Occipital lobe (tissue), 2 donors: ENCODE results near the gene MEF2A. TPM values are rescaled to one million over a fixed set of nuclear protein-coding genes. Genes with fewer than 3 reads are reported as not detected.
"Not testable (repeated sequence)": the region's sequence is repeated elsewhere in the genome, so short reads cannot be mapped to it uniquely, and the experiment has no call there.

Experiments
- DNase-seq: peaks from one replicate; lab custom pipeline; 2025; lab: John Stamatoyannopoulos, UW
- total RNA-seq: library from RNA; depleted of rRNA; stranded (reverse); fragments of >200 nt; gene quantifications from one replicate; pipeline ENCODE4 v1.2.3, GENCODE V29; 2014

MEF2A gene
- total RNA-seq, 1 donor from 2014 or later = 46.5 TPM

DNA sequence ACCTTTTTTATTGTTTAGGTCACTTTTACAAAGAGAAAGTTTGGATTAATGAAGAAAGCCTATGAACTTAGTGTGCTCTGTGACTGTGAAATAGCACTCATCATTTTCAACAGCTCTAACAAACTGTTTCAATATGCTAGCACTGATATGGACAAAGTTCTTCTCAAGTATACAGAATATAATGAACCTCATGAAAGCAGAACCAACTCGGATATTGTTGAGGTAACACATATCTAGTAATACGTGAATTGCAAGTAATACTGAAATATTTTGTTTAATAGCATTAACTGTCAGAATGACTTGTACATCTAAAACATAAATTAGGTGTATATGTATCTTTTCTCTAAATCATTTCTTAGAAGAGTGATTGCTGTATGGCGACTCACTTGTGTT, 79.8 kb downstream of the MEF2A start:
- no peak for DNase-seq

DNA sequence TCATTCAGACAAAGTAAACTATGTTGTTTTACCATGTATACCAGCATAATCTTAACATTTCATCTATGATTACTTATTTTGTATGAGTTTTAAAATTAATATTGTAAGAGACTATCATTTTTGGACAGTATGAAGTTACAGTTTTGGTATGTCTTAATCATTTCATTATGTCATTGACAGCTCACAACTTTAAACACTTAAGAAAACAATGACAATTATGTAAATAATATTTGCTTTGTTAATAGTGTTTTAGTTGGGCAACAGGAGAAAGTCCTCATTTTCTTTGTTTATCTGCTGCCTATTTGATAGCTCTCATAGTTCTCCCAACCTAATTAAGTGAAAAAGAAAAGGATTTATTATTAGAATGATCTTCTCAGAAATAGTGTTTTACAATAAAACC, 80.2 kb downstream of the MEF2A start:
- no peak for DNase-seq

DNA sequence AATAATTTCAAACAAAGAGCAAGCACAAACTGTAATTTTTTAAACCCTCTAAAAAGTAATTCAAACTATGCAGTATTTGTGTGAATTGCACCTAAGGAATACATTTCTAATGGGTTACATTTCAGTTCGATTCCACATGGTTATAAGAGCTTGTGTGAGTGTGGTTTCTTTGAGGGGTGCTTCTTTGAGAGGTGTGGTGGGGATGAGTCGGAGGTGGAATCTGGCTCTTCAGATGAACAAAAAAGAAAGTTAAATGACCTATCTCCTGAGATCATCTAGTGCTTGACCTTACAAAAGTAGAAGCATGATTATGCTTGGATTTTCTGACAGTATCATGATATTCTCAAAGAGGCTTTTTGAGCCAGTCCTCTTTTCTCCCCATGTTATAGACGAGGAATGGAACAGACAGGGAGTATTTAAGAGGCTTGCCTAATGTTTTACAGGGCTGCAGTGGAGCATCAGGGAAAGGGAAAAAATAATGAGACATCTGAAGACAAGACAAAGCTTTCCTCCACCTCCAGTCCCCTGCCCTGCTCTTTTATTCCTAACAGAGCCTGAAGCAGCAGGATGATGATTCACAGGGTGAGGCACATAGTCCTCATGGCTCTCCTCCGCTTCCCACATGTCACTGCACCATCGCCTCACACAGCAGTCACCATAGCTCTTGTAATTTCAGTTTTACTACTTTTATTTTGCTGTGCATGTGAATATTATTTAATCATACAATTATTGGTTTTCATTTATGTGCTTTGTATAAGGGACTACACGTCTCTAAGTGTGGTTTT, 85.4 kb downstream of the MEF2A start:
- peak; percentile 3 for DNase-seq

GRCh38 chr15:99656205-99656604, 90.4 kb downstream of the MEF2A start:
- no peak for DNase-seq

DNA sequence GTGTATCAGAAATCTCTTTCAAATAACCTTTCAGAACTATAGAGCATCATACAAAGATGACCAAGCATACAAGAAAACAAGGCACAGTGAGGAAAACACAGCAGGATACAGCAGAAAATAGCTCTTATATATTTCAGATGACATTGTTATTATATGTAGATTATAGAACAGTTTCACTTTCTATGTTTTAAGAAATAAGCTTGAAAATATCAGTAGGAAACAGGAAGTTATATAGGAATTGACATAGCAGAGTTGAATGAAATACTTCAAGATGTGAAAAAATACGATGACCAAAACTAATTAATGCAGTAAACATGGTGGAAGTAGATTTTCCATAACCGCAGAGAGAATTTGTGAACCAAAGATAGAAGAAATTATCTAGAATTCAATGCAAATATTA, 92.2 kb downstream of the MEF2A start:
- DNase-seq = no peak

DNA sequence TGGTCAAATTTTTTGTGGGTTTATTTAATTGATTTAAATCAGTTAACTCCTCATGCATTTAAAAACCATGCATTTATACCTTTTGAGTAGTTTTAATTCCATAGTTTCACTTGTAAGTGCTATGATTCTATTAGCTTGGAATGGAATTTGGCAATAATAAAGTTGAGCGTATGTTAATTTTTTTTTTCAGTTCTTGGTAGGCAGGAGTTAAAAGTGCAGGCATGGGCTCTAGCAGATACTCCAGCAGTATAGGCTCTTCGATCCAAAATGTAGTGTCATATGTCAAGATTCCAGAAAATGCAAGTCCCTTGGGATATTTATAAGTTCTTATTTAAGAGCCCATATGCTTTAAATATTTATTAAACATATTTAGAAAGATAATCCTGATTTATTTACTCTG, 97.1 kb downstream of the MEF2A start:
- no peak for DNase-seq

DNA sequence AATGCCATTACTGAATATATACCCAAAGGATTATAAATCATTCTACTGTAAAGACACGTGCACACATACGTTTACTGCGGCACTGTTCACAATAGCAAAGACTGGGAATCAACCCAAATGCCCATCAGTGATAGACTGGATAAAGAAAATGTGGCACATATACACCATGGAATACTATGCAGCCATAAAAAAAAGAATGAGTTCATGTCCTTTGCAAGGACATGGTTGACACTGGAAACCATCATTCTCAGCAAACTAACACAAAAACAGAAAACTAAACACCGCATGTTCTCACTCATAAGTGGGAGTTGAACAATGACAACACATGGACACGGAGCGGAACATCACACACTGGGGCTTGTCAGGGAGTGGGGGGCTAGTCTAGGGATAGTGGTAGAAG, 100.3 kb downstream of the MEF2A start:
- DNase-seq = not testable (repeated sequence)

DNA sequence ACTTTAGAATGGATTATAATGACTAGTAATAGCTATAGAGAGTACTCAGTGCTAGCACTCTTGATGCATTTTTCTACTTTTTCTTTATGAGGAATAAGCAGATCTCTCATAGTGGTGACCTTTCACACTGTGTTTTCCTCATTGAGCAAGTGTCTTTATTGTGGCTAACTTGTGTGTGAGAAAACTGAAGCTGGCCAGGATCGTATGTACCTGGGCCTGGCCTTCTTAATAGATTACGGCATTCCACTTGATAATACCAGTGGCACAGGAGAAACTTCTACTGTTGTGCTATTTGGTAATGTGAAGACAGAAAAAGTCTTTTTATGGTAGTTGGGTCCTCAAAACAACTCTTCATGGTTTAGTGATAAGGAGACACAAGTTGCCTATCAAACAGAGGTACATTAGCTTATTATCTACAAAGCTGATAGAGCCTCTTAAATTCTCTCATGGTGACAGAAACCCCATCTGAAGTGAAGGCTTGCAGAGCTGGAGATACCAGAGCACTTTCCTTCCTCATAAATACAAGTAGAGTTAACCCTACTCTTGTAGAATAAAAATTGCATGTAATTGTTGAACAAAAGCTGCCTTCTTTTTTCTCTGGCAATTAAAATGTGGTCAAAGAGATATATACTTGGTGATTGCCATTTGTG, 102.9 kb downstream of the MEF2A start:
- no peak for DNase-seq

DNA sequence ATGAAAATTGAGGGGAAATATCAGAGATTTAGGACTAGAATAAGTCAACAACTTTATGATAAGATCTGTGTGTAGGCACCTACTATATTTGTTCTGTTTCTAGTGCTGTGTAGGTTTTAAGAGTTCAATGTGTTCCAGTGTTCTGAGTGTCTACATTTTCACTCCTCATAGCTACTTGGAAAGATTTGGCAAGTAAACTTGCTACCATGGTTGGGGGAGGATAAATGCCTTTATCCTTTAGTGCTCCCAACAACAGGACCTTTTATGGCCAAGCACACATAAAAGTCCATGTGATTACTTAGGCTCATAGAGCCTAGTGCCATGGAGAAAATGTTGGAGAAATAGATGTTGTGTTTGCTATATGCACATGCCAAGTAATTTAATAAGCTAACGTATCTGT, 103.5 kb downstream of the MEF2A start:
- no peak for DNase-seq

GRCh38 chr15:99671926-99672635, 106.3 kb downstream of the MEF2A start:
- no peak for DNase-seq

- DNase-seq = no peak
Observed at GRCh38 chr15:99673111-99673510, 107.3 kb downstream of the MEF2A start.

- DNase-seq = no peak
Observed at GRCh38 chr15:99674279-99674678, 108.5 kb downstream of the MEF2A start.

DNA sequence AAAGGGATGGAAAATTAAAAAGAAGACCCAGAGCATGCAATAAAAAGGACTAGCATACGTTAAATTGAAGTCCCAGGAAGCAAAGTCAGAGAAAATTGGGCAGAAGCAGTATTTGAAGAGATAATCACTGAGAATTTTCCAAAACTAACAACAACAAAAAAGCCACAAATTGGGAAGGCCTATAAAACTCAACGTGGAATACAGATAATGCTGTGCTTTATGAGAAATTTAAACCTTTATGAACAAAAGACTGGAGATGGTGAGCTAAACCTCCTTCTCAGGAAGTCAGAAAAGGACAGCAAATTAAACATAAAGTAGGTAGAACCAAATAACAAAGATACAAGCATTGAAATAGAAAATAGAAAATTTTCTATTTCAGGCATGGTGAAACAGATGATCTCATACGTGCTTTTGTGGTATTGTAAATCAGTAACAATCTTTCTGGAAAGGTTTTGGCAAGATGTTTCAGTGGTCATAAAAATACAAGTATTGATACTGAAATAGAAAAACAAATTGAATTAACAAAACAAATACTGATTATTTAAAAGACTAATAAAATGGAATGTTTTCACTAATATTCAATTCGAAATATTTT, 111.9 kb downstream of the MEF2A start:
- DNase-seq = no peak

- DNase-seq = no peak
Observed at GRCh38 chr15:99680276-99680675, 114.5 kb downstream of the MEF2A start.

DNA sequence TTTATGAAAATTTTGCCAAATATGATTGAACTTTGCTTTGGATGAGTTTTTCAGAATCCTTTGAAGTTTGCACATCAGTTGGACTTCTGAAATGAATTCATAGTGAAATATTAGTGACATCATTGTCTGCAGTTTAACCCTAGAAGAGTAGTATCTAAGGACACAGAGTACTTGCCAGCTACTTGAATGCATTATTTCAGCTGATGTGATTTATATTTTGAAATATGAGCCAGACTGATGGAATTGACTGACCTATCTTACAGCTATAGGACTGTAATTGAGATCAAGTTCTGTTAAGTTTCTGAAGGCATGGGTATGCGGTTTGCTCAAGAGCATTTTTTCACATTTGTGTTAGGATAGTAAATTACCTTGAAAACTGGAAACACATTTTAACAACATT, 116.2 kb downstream of the MEF2A start:
- DNase-seq = no peak

DNA sequence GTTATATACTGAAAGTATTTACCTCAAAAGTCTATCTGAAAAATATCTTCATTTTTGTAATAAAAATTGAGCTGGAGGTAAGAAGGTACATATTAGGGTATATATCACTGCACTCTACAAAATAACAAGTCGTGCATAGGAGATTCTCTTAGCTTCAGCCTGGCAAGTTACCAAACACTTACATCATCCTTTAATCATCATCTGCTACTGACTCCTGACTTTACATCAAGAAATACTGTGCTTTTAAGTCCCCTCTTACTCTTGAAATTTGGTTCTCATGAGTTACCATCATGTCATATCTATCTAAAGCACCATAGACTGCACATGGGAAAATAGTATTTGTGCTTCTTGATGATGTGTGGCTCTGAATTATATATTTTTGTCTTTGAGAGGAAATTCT, 116.7 kb downstream of the MEF2A start:
- no peak for DNase-seq

DNA sequence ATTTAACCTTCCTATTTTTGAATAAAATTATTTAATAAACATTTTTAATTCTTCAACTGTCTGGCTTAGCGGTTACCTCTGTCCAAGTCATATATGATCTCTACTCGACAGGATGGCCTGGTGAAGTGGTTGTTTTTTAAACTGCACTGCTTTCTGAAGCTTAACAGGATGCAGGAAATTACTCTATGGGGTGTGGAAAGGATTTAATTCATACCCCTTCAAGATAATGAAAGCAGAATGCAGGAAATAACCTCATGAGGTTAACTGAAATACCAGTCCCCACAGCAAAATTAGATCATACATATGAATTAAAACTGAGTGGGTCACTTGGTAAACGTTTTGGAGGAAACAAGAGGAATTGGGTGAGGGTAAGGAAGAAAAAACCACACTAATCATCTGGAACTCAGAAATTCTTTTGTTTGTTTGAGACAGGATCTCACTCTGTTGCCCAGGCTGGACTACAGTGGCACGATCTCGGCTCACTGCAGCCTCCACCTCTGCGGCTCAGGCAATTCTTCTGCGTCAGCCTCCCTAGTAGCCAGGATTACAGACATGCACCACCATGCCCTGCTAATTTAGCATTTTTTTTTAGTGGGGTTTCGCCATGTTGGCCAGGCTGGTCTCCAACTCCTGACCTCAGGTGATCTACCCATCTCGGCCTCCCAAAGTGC, 117.4 kb downstream of the MEF2A start:
- no peak for DNase-seq

GRCh38 chr15:99686290-99686689, 120.5 kb downstream of the MEF2A start:
- DNase-seq = no peak

DNA sequence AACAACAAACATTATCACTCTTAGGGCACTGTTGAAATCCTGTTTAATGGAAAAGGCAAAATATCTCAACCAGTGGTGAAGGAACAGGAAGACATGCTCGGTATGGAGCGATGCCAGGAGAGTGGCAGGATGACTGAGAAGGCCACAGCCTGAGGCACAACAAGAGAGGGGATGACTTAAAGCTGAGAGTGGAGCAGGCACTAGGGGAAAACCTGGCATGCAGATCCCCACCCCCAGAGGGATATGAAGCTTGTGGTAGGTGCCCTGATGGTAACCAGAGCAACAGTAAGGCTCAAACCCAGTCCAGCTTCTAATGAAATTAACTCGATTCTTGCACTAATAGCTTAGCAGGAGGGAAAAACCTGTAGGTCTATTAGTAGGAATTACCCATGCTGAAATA, 127.0 kb downstream of the MEF2A start:
- DNase-seq = no peak

- no peak for DNase-seq
Observed at GRCh38 chr15:99696096-99696495, 130.3 kb downstream of the MEF2A start.

DNA sequence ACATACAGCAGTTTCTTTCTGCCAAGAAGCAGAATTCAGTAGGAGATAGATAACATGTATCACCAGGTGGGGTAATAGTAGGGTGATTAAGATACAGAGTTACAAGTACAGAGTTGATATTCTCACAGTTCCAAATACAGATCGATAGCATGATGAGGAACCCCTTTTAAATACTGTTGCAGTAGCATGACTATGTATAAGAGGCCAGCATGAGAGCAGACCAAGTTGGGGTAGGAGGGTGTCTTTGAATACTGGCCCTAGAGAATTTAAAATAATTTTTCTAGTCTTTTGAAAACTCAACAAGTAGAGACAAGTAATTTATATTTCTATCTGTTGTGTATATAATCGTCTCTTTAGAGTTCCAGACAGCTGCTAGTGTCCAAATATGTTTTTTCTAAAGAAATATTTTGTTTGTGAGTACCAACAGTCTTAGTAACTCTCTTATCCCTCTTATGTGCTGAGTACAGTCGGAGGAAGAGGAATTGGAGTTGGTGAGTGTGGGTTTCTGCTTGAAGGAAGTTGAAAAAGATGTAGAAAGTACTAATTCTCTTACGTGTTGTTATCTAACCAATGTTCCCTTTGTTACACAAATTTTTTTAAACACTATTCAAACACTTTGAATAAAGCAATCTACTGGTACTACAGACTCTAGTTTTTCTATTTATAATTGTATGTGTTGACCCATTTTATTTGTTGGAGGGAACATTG, 137.3 kb downstream of the MEF2A start:
- DNase-seq = no peak
